Trophoblast cell (in vitro differentiated cells and primary cell): ENCODE data around the gene MS4A12.

Experiments
- DNase-seq, 2 donors: peaks; one replicate each; pipeline ENCODE4 v3.0.0-alpha.2; 2016
- H2AFZ ChIP-seq: 2 replicates; pipeline ENCODE4 v1.6.1; 2013; ENCODE audit warnings: low read length, moderate library complexity, mild to moderate bottlenecking; ENCODE audit not compliant: insufficient read depth, poor library complexity
- H2AK5ac ChIP-seq: 2 replicates; pipeline ENCODE4 v1.6.1; 2013; ENCODE audit warnings: mild to moderate bottlenecking, low read length
- H2BK120ac ChIP-seq: 2 replicates; pipeline ENCODE4 v1.6.1; 2013; ENCODE audit warnings: low read length, mild to moderate bottlenecking, moderate library complexity; ENCODE audit not compliant: insufficient read depth, poor library complexity
- H2BK12ac ChIP-seq: 2 replicates; pipeline ENCODE4 v1.6.1; 2013; ENCODE audit warnings: mild to moderate bottlenecking, low read length, moderate library complexity
- H2BK5ac ChIP-seq: 2 replicates; pipeline ENCODE4 v1.6.1; 2013; ENCODE audit warnings: low read length, low read depth, moderate library complexity, mild to moderate bottlenecking; ENCODE audit not compliant: poor library complexity
- H3K14ac ChIP-seq: 2 replicates; pipeline ENCODE4 v1.6.1; 2013; ENCODE audit warnings: mild to moderate bottlenecking, low read length
- H3K18ac ChIP-seq: 2 replicates; pipeline ENCODE4 v1.6.1; 2013; ENCODE audit warnings: mild to moderate bottlenecking, low read length
- H3K23ac ChIP-seq: 2 replicates; pipeline ENCODE4 v1.6.1; 2013; ENCODE audit warnings: low read length
- H3K27ac ChIP-seq: 2 replicates; pipeline ENCODE4 v1.5.1; 2013; ENCODE audit warnings: low read depth, mild to moderate bottlenecking, inconsistent platforms, low read length, moderate library complexity
- H3K27me3 ChIP-seq: 2 replicates; pipeline ENCODE4 v1.6.1; 2013; ENCODE audit warnings: inconsistent platforms, mild to moderate bottlenecking, low read length, moderate library complexity; ENCODE audit not compliant: insufficient read depth
- H3K36me3 ChIP-seq, 2 experiments: 1 replicate in 1 of 2; 2 replicates in 1 of 2; pipeline ENCODE4 v1.6.1; 2013; ENCODE audit warnings: low read length in 2 of 2, mild to moderate bottlenecking in 2 of 2, moderate library complexity in 1 of 2; ENCODE audit not compliant: insufficient read depth in 2 of 2, control insufficient read depth in 1 of 2
- H3K4ac ChIP-seq: 2 replicates; pipeline ENCODE4 v1.6.1; 2013; ENCODE audit warnings: low read depth, mild to moderate bottlenecking, low read length, moderate library complexity
- H3K4me1 ChIP-seq, 2 experiments: 1 replicate in 1 of 2; 2 replicates in 1 of 2; pipeline ENCODE4 v1.6.1; 2013; ENCODE audit warnings: low read length in 2 of 2, mild to moderate bottlenecking in 2 of 2, moderate library complexity in 1 of 2; ENCODE audit not compliant: insufficient read depth in 2 of 2, control insufficient read depth in 1 of 2
- H3K4me2 ChIP-seq: 2 replicates; pipeline ENCODE4 v1.6.1; 2013; ENCODE audit warnings: inconsistent platforms, mild to moderate bottlenecking, low read length, moderate library complexity
- H3K4me3 ChIP-seq: 2 replicates; pipeline ENCODE4 v1.5.1; 2013; ENCODE audit warnings: mild to moderate bottlenecking, low read depth, low read length, inconsistent platforms
- H3K79me1 ChIP-seq: one replicate; pipeline ENCODE4 v1.6.1; 2013; ENCODE audit warnings: low read length
- H3K79me2 ChIP-seq: 2 replicates; pipeline ENCODE4 v1.6.1; 2013; ENCODE audit warnings: low read length, mild to moderate bottlenecking; ENCODE audit not compliant: control insufficient read depth, insufficient read depth, poor library complexity
- H3K9ac ChIP-seq: 2 replicates; pipeline ENCODE4 v1.6.1; 2013; ENCODE audit warnings: mild to moderate bottlenecking, low read length
- H3K9me3 ChIP-seq: 2 replicates; pipeline ENCODE4 v1.6.1; 2013; ENCODE audit warnings: low read depth, mild to moderate bottlenecking, control low read depth, inconsistent platforms, low read length; ENCODE audit not compliant: insufficient read depth
- H4K12ac ChIP-seq: 2 replicates; pipeline ENCODE4 v1.6.1; 2013; ENCODE audit warnings: low read depth, mild to moderate bottlenecking, low read length, moderate library complexity
- H4K8ac ChIP-seq: 2 replicates; pipeline ENCODE4 v1.6.1; 2013; ENCODE audit warnings: low read depth, mild to moderate bottlenecking, low read length, moderate library complexity
- H4K91ac ChIP-seq: one replicate; pipeline ENCODE4 v1.6.1; 2013; ENCODE audit warnings: low read depth, mild to moderate bottlenecking, low read length, moderate library complexity
- WGBS: extraction: QIAGEN DNeasy Blood & Tissue Kit; methylation state at CpG from one replicate; pipeline ENCODE4 v1.1.7; 2013; ENCODE audit warnings: missing lambda C conversion rate; ENCODE audit not compliant: insufficient read length, insufficient coverage; ENCODE audit errors: extremely low coverage; 5-methylcytosine and 5-hydroxymethylcytosine counted together

The MS4A12 gene

DNA sequence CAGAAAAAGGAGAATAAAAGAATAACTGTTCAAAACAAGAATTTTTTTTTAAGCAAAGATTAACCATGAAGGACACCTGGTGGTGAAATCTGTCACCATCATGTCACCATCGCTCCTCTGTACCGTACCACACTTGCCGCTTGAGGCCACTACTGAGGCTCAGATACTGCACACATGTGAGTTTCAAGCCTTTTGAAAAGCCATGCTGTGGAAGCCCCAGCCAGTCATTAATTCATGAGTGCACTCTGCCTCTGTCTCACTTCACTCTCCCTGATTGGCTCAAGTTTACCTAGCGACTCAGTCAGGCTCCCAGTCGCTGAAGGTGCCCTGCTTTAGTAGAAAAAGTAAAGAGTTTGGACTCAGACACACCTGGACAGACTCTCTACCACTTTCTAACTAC lies 6.6 kb upstream of the MS4A12 start:
- Histone ChIP-seq H3K18ac (no peak overlapping the region), H3K23ac (no peak overlapping the region), H2AFZ (no peak overlapping the region), H3K14ac (no peak overlapping the region), H3K9ac (no peak overlapping the region), H4K12ac (no peak overlapping the region), H3K27ac (no peak overlapping the region), H3K4me3 (no peak overlapping the region), H2BK12ac (no peak overlapping the region), H2BK120ac (no peak overlapping the region), H3K79me2 (no peaks in the 10 kb centered on the region), H3K9me3 (no peaks in the 10 kb centered on the region), H3K4me2 (no peak overlapping the region), H2AK5ac (no peak overlapping the region), H4K8ac (no peak overlapping the region), H2BK5ac (no peak overlapping the region), H3K79me1 (no peaks in the 10 kb centered on the region), H3K4ac (no peak overlapping the region), H3K4me1 (no peaks in the 10 kb centered on the region), H4K91ac (no peak overlapping the region), H3K36me3 (no peaks in the 10 kb centered on the region), H3K27me3 (no peaks in the 10 kb centered on the region)
- no CpG with 5 or more reads among the region's 5 CpGs for WGBS
- DNase-seq: peak; percentile 27 to 64

DNA sequence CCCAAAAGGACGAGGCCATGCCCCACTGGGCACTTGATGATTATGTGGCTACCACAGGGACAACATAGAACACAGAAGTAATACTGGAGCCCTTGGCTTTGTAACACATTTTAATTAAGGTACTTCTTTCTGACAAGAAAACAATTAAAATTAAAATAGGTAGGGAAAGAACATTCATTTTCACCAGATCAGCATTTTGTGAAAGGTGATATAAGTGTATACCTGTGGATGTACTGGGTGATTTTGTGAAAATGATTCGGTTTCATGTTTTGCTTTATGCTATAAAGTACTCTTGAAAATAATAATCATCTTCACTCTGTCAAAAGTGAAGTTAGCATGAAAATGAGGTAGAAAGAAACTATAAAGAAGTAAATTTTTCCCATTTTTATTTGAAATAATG lies 876 bp downstream of the MS4A12 start:
- no CpG with 5 or more reads among the region's 2 CpGs for WGBS
- Histone ChIP-seq H3K9me3 (no peaks in the 10 kb centered on the region), H3K27me3 (no peaks in the 10 kb centered on the region), H2BK5ac (no peak overlapping the region), H3K79me1 (no peaks in the 10 kb centered on the region), H3K4me1 (no peaks in the 10 kb centered on the region), H3K36me3 (no peaks in the 10 kb centered on the region), H4K12ac (no peak overlapping the region), H3K27ac (no peak overlapping the region), H3K14ac (no peak overlapping the region), H3K4me2 (no peak overlapping the region), H4K91ac (no peak overlapping the region), H3K9ac (no peak overlapping the region), H2AK5ac (no peak overlapping the region), H2BK120ac (no peak overlapping the region), H3K4me3 (no peak overlapping the region), H3K23ac (no peak overlapping the region), H2AFZ (no peak overlapping the region), H4K8ac (no peak overlapping the region), H3K18ac (no peak overlapping the region), H2BK12ac (no peak overlapping the region), H3K4ac (no peak overlapping the region), H3K79me2 (no peaks in the 10 kb centered on the region)
- no peak for DNase-seq

- H3K23ac ChIP-seq: no peak overlapping the region
- no peak overlapping the region for H2AK5ac ChIP-seq
- H4K8ac ChIP-seq: no peak overlapping the region
- no peak overlapping the region for H3K9ac ChIP-seq
- no peak overlapping the region for H2BK120ac ChIP-seq
- H3K79me2 ChIP-seq: no peaks in the 10 kb centered on the region
- H3K27ac ChIP-seq: no peak overlapping the region
- H3K18ac ChIP-seq: no peak overlapping the region
- H3K36me3 ChIP-seq: no peaks in the 10 kb centered on the region
- no peaks in the 10 kb centered on the region for H3K79me1 ChIP-seq
- no peak for DNase-seq
- H2BK5ac ChIP-seq: no peak overlapping the region
- no peak overlapping the region for H3K4me2 ChIP-seq
- no peaks in the 10 kb centered on the region for H3K4me1 ChIP-seq
- no CpG with 5 or more reads among the region's 2 CpGs for WGBS
- H2BK12ac ChIP-seq: no peak overlapping the region
- H4K12ac ChIP-seq: no peak overlapping the region
- H4K91ac ChIP-seq: no peak overlapping the region
- H3K9me3 ChIP-seq: no peaks in the 10 kb centered on the region
- no peaks in the 10 kb centered on the region for H3K27me3 ChIP-seq
- H3K4me3 ChIP-seq: no peak overlapping the region
- H2AFZ ChIP-seq: no peak overlapping the region
- no peak overlapping the region for H3K4ac ChIP-seq
- H3K14ac ChIP-seq: no peak overlapping the region
Observed at GRCh38 chr11:60498399-60498798, 5.8 kb downstream of the MS4A12 start.

- Histone ChIP-seq H2BK120ac (no peak overlapping the region), H3K4me3 (no peak overlapping the region), H4K8ac (no peak overlapping the region), H3K9ac (no peak overlapping the region), H4K12ac (no peak overlapping the region), H3K23ac (no peak overlapping the region), H3K14ac (no peak overlapping the region), H3K4me2 (no peak overlapping the region), H3K4ac (no peak overlapping the region), H3K9me3 (no peaks in the 10 kb centered on the region), H4K91ac (no peak overlapping the region), H3K18ac (no peak overlapping the region), H3K27ac (no peak overlapping the region), H3K4me1 (no peaks in the 10 kb centered on the region), H2AK5ac (no peak overlapping the region), H2BK5ac (no peak overlapping the region), H3K36me3 (no peaks in the 10 kb centered on the region), H2BK12ac (no peak overlapping the region), H2AFZ (no peak overlapping the region), H3K27me3 (no peaks in the 10 kb centered on the region), H3K79me1 (no peaks in the 10 kb centered on the region), H3K79me2 (no peaks in the 10 kb centered on the region)
- no peak for DNase-seq
- no CpG with 5 or more reads among the region's 4 CpGs for WGBS
Observed at GRCh38 chr11:60498853-60499252, 6.3 kb downstream of the MS4A12 start.
